ENCODE measurements around the gene ZNF148.

ZNF148 gene

GRCh38 chr3:125186261-125186787, 188.8 kb downstream of the ZNF148 start:
- DNase-seq = no peak

- no peak for DNase-seq
These were observed 189.3 kb downstream of the ZNF148 start for GRCh38 chr3:125185805-125186204.

- DNase-seq = no peak
These were observed 195.3 kb downstream of the ZNF148 start for GRCh38 chr3:125179884-125180240.

GRCh38 chr3:125179143-125179883, 195.8 kb downstream of the ZNF148 start:
- DNase-seq = no peak

GRCh38 chr3:125177746-125178145, 197.4 kb downstream of the ZNF148 start:
- DNase-seq = no peak
